Measurements from ENCODE around the gene USP21.

Gene USP21

DNA sequence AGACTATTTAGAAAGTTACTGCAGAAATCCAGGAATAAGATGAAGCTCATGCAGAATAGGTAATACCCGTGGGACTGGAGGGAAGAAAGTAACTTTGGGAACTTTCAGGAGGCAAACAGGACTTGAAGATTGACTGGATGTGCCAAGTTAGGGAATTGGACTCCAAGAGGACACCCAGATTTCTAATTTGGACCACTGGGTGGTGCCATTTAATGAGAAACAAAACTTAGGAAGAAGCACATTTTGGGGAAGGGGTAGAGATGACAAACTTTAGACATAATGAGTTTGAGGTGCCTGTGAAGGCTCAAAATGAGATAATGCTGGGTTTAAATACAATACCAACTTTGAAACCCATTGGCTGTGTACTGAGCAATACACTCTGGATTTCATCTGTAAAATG lies 21.3 kb downstream of the USP21 start:
- no peak overlapping the region for H3K27ac ChIP-seq (ENCODE audit: low read depth, low read length, severe bottlenecking)
- H3K4me3 ChIP-seq (ENCODE audit: extremely low read depth, insufficient read depth, low read length, poor library complexity, severe bottlenecking) = no peak overlapping the region
- H3K36me3 ChIP-seq (ENCODE audit: control insufficient read depth, insufficient read depth, low read length) = peaks cover 3% of the 10 kb centered on the region
- H3K9me3 ChIP-seq (ENCODE audit: control insufficient read depth, low read length) = no peaks in the 10 kb centered on the region
- H3K4me1 ChIP-seq (ENCODE audit: control insufficient read depth, insufficient read depth, low read length, poor library complexity, severe bottlenecking) = peaks cover 6% of the 10 kb centered on the region
- WGBS, 2 experiments (ENCODE audit: insufficient coverage in 2 of 2) = 38 to 85% methylated on average over 1 of the region's 1 CpG

DNA sequence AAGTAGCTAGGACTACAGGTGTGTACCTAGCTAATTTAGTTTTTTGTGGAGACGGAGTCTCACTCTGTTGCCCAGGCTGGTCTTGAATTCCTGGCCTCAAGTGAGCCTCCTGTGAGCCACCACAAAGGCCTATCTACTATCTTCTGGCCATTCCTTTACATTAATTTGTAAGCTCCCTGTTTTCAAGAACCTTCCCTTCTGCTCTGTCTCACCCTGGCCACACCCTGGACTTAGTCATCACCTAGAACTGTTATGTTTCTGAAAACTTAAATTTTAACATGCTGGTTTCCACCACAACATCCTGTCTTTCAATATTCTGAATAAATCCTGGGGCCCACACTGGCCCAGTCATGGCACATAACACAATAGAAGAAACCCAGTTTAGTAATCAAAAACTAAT lies 22.9 kb downstream of the USP21 start:
- Histone ChIP-seq H3K4me1 (ENCODE audit: control insufficient read depth, insufficient read depth, low read length, poor library complexity, severe bottlenecking) (no peaks in the 10 kb centered on the region), H3K27ac (ENCODE audit: low read depth, low read length, severe bottlenecking) (no peak overlapping the region), H3K36me3 (ENCODE audit: control insufficient read depth, insufficient read depth, low read length) (no peaks in the 10 kb centered on the region), H3K4me3 (ENCODE audit: extremely low read depth, insufficient read depth, low read length, poor library complexity, severe bottlenecking) (no peak overlapping the region), H3K9me3 (ENCODE audit: control insufficient read depth, low read length) (no peaks in the 10 kb centered on the region)
- WGBS, 2 experiments (ENCODE audit: insufficient coverage in 2 of 2) = 86% methylated on average over 1 of the region's 1 CpG

DNA sequence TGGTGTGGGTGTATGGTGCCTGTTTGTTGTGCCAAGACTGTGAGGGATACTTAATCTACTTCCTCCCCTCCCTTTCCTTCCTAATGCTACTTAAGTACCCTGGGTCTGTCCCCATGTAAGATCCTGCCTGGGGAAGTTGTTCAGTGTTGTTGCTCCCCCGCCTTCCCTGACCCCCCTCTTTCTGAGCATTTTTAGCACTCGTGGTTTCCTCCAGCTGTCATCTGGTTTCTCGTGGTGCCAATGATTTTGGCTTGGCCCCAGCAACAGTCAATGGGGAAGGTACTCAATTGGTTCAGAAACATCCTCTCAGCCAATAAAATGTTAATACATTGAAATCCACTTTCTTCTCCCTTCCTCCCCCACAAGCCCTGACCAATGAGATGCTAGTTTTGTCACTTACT lies 26.0 kb downstream of the USP21 start:
- no peak overlapping the region for H3K4me3 ChIP-seq (ENCODE audit: extremely low read depth, insufficient read depth, low read length, poor library complexity, severe bottlenecking)
- no peak overlapping the region for H3K27ac ChIP-seq (ENCODE audit: low read depth, low read length, severe bottlenecking)

GRCh38 chr1:161185732-161186311 lies 26.5 kb downstream of the USP21 start:
- Histone ChIP-seq H3K4me1 (ENCODE audit: control insufficient read depth, insufficient read depth, low read length, poor library complexity, severe bottlenecking) (peaks cover 4% of the 10 kb centered on the region), H3K9me3 (ENCODE audit: control insufficient read depth, low read length) (no peaks in the 10 kb centered on the region), H3K27ac (ENCODE audit: low read depth, low read length, severe bottlenecking) (no peak overlapping the region), H3K4me3 (ENCODE audit: extremely low read depth, insufficient read depth, low read length, poor library complexity, severe bottlenecking) (no peak overlapping the region), H3K36me3 (ENCODE audit: control insufficient read depth, insufficient read depth, low read length) (no peaks in the 10 kb centered on the region)
- 100% methylated on average over 1 of the region's 2 CpGs; no CpG with 5 or more reads in 1 of the 2 experiments for WGBS, 2 experiments (ENCODE audit: insufficient coverage in 2 of 2)

More for the DNA sequence above, 26.0 kb downstream of the USP21 start:
- Histone ChIP-seq H3K9me3 (ENCODE audit: control insufficient read depth, low read length) (no peaks in the 10 kb centered on the region), H3K36me3 (ENCODE audit: control insufficient read depth, insufficient read depth, low read length) (no peaks in the 10 kb centered on the region), H3K4me1 (ENCODE audit: control insufficient read depth, insufficient read depth, low read length, poor library complexity, severe bottlenecking) (no peaks in the 10 kb centered on the region)
- WGBS, 2 experiments (ENCODE audit: insufficient coverage in 2 of 2) = 58 to 60% methylated on average over 2 to 3 of the region's 3 CpGs

DNA sequence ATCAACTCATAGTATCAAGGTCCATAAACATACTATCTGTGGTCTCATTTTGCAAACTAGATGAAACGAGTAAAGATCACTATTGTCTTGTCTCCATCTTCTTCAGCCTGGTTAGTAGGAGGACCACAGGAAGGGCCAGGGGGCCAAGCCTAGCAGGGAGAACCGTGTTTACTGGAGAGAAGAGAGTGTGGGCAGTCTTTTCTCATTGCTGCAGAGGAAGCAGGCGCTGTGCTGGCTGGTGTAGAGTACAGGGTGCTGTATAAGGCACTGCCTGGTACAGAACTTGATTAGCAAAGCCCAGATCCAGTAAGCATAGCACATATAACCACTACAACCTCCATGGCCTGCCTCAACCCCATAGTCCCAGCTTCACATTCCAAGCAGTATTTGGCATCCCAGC lies 28.0 kb downstream of the USP21 start:
- 79 to 84% methylated on average over 3 of the region's 3 CpGs for WGBS, 2 experiments (ENCODE audit: insufficient coverage in 2 of 2)
- Histone ChIP-seq H3K36me3 (ENCODE audit: control insufficient read depth, insufficient read depth, low read length) (no peaks in the 10 kb centered on the region), H3K4me1 (ENCODE audit: control insufficient read depth, insufficient read depth, low read length, poor library complexity, severe bottlenecking) (peaks cover 8% of the 10 kb centered on the region), H3K27ac (ENCODE audit: low read depth, low read length, severe bottlenecking) (no peak overlapping the region), H3K9me3 (ENCODE audit: control insufficient read depth, low read length) (no peaks in the 10 kb centered on the region), H3K4me3 (ENCODE audit: extremely low read depth, insufficient read depth, low read length, poor library complexity, severe bottlenecking) (no peak overlapping the region)

- WGBS, 2 experiments (ENCODE audit: insufficient coverage in 2 of 2) = 92 to 95% methylated on average over 3 to 4 of the region's 6 CpGs
- H3K4me3 ChIP-seq (ENCODE audit: extremely low read depth, insufficient read depth, low read length, poor library complexity, severe bottlenecking) = no peak overlapping the region
These were observed 29.1 kb downstream of the USP21 start for GRCh38 chr1:161188381-161188780.

GRCh38 chr1:161189036-161189435 lies 29.7 kb downstream of the USP21 start:
- Histone ChIP-seq H3K4me1 (ENCODE audit: control insufficient read depth, insufficient read depth, low read length, poor library complexity, severe bottlenecking) (peaks cover 8% of the 10 kb centered on the region), H3K4me3 (ENCODE audit: extremely low read depth, insufficient read depth, low read length, poor library complexity, severe bottlenecking) (no peak overlapping the region), H3K36me3 (ENCODE audit: control insufficient read depth, insufficient read depth, low read length) (no peaks in the 10 kb centered on the region), H3K9me3 (ENCODE audit: control insufficient read depth, low read length) (no peaks in the 10 kb centered on the region), H3K27ac (ENCODE audit: low read depth, low read length, severe bottlenecking) (no peak overlapping the region)
- 100% methylated on average over 1 to 3 of the region's 5 CpGs for WGBS, 2 experiments (ENCODE audit: insufficient coverage in 2 of 2)

More at GRCh38 chr1:161188381-161188780, 29.1 kb downstream of the USP21 start:
- no peaks in the 10 kb centered on the region for H3K9me3 ChIP-seq (ENCODE audit: control insufficient read depth, low read length)
- no peak overlapping the region for H3K27ac ChIP-seq (ENCODE audit: low read depth, low read length, severe bottlenecking)
- no peaks in the 10 kb centered on the region for H3K36me3 ChIP-seq (ENCODE audit: control insufficient read depth, insufficient read depth, low read length)
- peaks cover 8% of the 10 kb centered on the region for H3K4me1 ChIP-seq (ENCODE audit: control insufficient read depth, insufficient read depth, low read length, poor library complexity, severe bottlenecking)

GRCh38 chr1:161190962-161191521 lies 31.7 kb downstream of the USP21 start:
- H3K36me3 ChIP-seq (ENCODE audit: control insufficient read depth, insufficient read depth, low read length) = no peaks in the 10 kb centered on the region
- H3K4me3 ChIP-seq (ENCODE audit: extremely low read depth, insufficient read depth, low read length, poor library complexity, severe bottlenecking) = no peak overlapping the region
- H3K27ac ChIP-seq (ENCODE audit: low read depth, low read length, severe bottlenecking) = no peak overlapping the region
- no peaks in the 10 kb centered on the region for H3K9me3 ChIP-seq (ENCODE audit: control insufficient read depth, low read length)
- WGBS, 2 experiments (ENCODE audit: insufficient coverage in 2 of 2) = 75 to 81% methylated on average over 21 to 22 of the region's 22 CpGs
- H3K4me1 ChIP-seq (ENCODE audit: control insufficient read depth, insufficient read depth, low read length, poor library complexity, severe bottlenecking) = peaks cover 11% of the 10 kb centered on the region

- Histone ChIP-seq H3K27ac (ENCODE audit: low read depth, low read length, severe bottlenecking) (no peak overlapping the region), H3K4me1 (ENCODE audit: control insufficient read depth, insufficient read depth, low read length, poor library complexity, severe bottlenecking) (peaks cover 11% of the 10 kb centered on the region), H3K9me3 (ENCODE audit: control insufficient read depth, low read length) (no peaks in the 10 kb centered on the region), H3K36me3 (ENCODE audit: control insufficient read depth, insufficient read depth, low read length) (no peaks in the 10 kb centered on the region), H3K4me3 (ENCODE audit: extremely low read depth, insufficient read depth, low read length, poor library complexity, severe bottlenecking) (no peak overlapping the region)
- WGBS, 2 experiments (ENCODE audit: insufficient coverage in 2 of 2) = 90 to 92% methylated on average over 6 to 7 of the region's 8 CpGs
These were observed 32.7 kb downstream of the USP21 start for GRCh38 chr1:161191971-161192370.

- no peak overlapping the region for H3K27ac ChIP-seq (ENCODE audit: low read depth, low read length, severe bottlenecking)
- 76 to 84% methylated on average over 9 to 10 of the region's 15 CpGs for WGBS, 2 experiments (ENCODE audit: insufficient coverage in 2 of 2)
- H3K4me3 ChIP-seq (ENCODE audit: extremely low read depth, insufficient read depth, low read length, poor library complexity, severe bottlenecking) = no peak overlapping the region
- H3K4me1 ChIP-seq (ENCODE audit: control insufficient read depth, insufficient read depth, low read length, poor library complexity, severe bottlenecking) = peaks cover 15% of the 10 kb centered on the region
- no peaks in the 10 kb centered on the region for H3K9me3 ChIP-seq (ENCODE audit: control insufficient read depth, low read length)
- H3K36me3 ChIP-seq (ENCODE audit: control insufficient read depth, insufficient read depth, low read length) = no peaks in the 10 kb centered on the region
These were observed 33.5 kb downstream of the USP21 start for GRCh38 chr1:161192476-161193465.
